ENCODE data around the gene ERVW-1.

DNA sequence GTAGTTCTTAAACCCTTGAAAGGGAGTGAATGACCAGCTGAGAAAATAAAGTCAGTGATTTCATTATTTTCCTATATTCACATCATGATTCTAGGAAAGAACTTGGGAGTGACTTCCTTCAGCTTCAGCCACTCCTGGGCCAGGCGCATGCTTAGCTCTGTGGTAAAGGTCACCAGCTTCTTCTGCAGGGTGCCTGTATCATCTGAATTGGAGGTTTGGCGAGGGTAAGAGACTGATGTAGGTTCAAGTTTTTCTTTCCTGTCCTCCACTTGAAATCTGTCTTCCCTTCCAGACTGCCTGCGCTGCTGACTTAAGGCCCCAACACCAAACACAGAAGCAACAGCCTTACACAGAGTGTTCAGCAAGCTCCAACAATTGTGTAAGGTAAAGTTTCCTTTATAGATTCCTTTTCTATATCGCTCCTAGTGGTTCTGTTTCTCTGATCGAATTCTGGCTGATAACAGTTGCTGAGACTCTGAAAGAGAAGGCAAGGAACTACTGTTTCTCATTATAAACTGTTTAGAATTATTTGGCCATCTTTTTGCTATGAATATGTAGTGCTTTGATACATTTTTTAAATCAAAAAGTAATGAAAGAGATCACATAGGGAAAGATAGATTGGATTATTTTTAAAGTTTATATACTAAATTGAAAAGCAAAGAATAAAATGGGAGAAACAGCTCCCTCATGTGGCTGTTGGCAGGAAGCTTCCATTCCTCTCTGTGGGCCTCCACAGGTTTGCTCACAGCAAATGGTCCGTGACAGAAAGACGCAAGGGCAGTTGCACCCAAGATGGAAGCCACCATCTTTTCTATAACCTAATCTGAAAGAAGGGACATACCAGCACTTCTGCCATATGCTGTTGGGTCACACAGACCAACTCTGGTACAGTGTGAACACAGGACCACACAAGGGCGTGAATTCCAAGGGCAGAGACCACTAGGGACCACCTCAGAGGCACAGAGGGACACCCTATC lies 16.4 kb downstream of the ERVW-1 start:
- TF ChIP-seq YY1 (IDR thresholded peaks at IDR 0.05; ENCODE audit: insufficient read depth, insufficient read length) = no peak
- TF ChIP-seq SUZ12 (IDR thresholded peaks at IDR 0.05; ENCODE audit: extremely low read depth, insufficient read depth, insufficient read length) = no peak
